HG02798 (cell line): ENCODE data around the gene SLC28A1.

Experiments used
- ATAC-seq: cut with Tn5 transposase; IDR thresholded peaks from one replicate; pipeline ENCODE4 v1.9.1; 2021; ENCODE audit warnings: mild to moderate bottlenecking; ENCODE audit not compliant: unreplicated experiment, poor library complexity

The SLC28A1 gene

DNA sequence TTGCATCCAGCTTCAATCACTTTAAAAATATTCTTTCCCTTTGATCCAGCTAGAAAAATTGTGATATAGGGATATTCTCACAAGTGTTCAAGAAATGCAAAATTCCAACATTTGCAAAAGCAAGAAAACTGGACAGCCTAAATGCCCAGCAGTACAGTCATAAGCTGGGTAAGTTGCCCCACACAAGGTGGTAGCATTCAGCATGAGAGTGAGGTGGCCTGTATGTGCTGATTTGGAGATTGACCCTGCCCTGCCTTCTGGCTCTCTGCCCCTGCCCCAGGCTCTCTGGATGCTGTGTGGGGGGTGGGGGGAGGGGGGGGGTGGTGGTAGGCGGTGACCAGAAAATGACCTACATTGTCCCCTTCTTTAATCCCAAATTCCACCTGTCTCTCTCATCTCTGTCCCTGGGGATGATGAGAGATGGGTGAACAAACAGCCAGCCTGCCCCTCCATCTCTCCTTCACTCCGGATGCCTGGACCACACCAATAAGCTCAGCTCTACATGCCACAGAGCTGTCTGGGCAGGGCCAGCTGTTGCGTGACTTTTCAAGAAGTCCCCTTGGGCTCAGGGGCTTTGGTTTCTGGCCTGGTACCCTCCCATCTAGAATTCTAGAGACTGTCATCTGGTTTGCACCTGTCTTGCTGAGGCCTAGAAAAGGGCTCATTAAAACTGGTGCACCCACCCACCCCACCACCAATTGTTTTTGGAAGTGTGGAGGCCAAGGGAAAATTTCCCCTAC is 42.2 kb downstream of the SLC28A1 start:
- ATAC-seq: no peak

DNA sequence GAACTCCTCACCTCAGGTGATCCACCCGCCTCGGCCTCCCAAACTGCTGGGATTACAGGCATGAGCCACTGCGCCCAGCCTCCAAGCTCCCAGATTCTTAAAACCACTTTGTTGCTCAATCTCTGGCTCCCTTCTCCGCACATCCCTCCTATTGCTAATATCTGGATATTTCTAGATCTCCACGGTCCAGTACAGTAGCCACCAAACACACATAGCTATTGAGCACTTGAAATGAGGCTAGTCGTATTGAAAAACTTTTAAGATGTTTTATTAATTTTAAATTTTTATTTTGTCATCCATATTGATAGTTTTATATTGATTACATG is 44.3 kb downstream of the SLC28A1 start:
- ATAC-seq: no peak

DNA sequence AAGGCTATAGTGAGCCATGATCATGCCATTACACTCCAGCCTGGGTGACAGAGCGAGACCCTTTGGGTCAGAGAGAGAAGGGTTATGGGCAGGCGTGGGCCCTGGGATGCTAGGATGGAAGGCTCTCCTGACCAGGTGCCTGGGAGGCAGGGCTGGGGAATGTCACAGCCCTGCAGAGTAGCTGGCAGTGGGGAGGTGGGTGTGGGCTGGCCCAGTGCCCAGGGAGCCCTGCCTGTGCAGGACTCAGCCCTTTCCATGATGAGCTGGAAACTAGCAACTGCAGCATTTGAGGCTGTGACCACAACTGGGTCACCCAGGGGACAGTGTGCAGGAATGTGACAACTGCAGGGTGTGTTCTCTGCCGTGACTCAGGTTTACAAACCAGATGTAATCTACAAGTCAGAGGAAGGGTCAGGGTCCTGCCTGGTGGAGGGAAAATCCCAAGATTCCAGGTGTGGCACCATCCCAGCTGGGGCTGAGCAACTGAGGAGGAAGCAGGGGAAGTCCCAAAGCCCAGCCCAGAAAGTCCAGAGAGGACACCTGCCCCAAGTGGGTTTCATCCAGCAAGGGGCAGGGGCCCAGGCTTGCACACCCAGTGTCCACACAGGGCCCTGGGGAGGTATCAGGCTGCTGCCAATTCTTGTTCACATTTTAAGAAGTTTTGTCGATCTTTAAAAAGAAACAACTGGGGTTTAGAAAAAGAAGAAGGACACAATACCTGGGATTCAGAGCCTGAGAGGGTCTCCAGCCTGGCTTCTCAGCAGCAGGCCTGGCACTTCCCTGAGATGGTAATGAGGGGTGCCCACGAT is 45.5 kb downstream of the SLC28A1 start:
- no peak for ATAC-seq

DNA sequence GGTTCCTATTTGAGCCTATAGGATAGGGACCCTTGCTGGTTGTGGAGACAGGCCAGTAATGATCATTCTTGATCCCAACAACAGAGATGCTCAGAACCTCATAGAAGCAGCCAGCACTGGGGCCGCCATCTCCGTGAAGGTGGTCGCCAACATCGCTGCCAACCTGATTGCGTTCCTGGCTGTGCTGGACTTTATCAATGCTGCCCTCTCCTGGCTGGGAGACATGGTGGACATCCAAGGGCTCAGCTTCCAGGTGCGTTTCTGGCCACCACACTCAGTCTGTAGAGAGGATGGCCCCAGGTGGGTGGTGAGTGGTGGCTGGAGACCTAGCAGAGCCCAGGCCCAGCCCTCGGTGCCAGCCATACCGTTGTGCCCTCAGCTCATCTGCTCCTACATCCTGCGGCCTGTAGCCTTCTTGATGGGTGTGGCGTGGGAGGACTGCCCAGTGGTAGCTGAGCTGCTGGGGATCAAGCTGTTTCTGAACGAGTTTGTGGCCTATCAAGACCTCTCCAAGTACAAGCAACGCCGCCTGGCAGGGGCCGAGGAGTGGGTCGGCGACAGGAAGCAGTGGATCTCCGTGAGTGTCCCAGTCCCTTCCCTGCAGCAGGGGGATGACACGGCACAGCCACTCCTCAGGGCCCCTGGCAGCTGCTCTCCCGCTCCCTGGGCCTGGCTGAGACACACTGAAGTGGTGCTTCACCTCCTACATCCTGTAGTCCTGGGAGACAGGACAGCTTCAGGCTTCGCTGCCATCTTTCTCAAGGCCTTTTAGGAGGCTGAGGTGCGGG is 50.7 kb downstream of the SLC28A1 start:
- no peak for ATAC-seq

DNA sequence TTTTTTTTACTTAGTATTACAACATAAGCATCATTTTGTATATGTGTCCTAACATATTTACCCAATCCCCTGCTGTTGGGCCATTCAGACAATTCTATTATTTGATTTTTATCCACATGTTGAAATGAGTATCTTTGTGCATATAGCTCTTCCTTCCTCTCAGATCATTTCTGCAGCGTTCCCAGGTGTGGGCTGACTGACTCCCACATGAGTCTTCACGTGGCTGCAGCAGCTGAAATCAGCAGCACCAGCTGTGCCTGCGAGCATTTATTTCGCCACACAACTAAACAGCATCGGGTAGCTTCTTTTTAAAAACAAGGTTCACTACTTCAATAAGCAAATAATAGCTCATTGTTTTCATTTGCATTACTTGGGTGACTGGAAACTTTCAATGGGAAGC is 52.7 kb downstream of the SLC28A1 start:
- ATAC-seq: no peak

DNA sequence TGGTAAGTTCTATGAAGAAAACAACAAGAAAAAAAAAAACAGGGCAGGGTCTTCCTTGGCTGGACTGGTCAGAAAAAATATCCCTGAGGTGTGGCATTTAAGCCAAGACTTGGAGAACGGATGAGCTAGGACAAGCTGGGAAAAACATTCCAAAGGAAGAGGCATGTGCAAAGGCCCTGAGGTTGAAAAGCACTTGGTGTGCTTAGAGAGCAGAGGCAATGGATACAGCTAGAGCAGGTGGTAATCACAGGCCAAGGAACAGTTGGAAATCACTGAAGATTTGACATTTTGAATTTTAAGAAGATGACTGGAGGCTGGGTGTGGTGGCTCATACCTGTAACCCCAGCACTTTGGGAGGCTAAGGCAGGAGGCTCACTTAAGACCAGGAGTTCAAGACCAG is 54.3 kb downstream of the SLC28A1 start:
- no peak for ATAC-seq

DNA sequence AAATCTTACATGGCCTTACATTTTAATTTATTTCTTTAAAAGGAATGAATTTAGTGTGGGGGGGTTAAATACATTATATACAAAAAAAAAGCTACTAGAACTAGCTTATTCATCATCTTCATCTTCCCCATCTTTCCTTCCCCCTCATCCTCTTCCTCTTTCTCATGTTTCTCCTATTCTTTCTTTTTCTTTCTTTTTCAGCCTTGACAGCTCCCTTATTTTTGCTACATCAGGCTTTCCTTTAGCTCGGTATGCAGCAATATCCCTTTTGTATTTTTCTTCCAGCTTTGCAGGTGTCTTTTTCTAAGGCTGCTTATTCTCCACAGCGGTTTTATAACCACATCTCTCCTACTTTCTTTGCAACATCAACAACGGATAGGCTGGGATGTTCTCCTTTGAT is 55.9 kb downstream of the SLC28A1 start:
- ATAC-seq: no peak

DNA sequence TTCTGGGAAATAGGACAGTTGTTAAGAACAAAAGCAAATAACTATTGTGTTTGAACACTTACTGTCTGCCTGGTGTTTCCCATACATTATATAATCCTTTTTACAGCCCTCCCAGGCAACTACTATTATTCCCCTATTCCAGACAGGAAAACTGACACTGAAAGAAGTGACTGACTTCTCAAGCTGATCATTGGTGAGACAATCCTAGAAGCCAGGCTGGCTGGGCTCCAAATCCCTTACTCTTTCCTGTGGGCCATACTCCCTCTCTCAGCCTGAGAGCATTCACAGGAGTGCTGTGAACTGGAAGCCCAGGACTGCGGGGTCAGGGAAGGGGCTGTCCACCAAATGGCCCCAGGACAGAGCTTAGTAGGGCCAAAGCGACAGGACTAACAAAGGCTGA is 58.0 kb downstream of the SLC28A1 start:
- ATAC-seq: no peak

DNA sequence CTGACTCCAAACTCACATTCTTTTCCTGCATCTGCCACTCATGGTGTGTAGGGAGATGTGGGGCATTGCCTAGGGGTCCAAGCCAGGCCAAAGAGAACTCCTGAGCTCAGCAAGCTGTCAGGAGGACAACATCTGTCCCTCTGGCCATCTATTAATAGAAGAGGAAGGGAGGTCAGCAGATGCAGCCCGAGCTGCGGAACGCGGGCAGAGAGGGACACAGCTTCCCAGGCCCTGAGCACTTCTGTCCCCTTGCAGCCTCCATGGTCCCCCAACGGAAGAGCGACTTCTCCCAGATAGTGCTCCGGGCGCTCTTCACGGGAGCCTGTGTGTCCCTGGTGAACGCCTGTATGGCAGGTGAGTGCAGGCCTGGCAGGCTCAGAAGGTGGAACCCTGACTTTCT is 59.8 kb downstream of the SLC28A1 start:
- ATAC-seq: no peak

DNA sequence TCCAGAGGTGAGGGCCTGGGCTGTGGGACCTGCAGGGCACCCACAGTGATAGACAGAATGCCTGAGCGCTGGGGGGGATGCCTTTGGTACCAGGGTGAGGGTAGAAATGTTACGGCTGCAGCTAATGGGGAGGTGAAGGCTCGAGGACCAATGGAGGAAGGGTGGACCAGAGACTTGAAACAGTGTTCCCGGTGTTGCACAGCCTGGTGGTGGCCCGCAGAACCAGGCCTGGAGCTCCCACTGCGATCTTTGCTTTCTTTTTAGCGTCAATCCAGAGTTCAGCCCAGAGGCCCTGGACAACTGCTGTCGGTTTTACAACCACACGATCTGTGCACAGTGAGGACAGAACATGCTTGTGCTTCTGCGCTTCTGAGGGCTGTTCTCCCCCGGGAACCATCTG is 60.4 kb downstream of the SLC28A1 start:
- no peak for ATAC-seq

DNA sequence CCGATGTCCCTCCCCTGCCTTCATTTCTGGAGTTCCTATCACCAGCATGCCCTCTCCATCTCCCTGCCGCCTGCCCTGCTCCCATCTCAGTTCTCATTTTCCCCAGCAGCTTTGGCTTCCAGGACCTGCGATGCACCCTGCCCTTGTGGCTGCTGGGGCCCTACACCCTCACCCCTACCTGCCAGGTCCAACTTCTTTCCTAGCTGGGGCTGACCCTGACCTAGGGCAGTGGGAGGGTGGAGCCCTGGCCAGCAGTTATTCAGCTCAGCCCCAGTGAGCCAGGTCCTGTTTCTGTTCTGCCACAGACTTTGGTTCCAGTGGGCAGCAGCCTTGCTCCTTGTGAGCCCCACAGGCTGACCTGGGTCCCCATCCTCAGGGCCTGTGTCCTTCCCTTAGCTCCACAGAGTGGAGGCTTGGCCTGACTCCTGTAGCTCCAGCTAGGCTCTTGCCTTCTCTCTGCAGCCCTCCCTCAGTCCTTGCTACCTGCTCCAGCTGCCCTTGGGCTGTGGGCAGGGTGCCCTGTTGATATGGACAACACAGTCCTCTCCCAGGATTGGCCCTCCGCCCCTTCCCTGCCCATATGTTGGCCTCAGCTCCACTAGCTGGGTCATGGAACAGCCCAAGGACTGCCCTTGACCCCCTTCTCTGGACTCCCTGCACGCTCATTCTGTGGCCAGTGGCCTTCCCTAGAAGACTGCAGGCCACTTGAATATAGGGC is 62.5 kb downstream of the SLC28A1 start:
- ATAC-seq: no peak

DNA sequence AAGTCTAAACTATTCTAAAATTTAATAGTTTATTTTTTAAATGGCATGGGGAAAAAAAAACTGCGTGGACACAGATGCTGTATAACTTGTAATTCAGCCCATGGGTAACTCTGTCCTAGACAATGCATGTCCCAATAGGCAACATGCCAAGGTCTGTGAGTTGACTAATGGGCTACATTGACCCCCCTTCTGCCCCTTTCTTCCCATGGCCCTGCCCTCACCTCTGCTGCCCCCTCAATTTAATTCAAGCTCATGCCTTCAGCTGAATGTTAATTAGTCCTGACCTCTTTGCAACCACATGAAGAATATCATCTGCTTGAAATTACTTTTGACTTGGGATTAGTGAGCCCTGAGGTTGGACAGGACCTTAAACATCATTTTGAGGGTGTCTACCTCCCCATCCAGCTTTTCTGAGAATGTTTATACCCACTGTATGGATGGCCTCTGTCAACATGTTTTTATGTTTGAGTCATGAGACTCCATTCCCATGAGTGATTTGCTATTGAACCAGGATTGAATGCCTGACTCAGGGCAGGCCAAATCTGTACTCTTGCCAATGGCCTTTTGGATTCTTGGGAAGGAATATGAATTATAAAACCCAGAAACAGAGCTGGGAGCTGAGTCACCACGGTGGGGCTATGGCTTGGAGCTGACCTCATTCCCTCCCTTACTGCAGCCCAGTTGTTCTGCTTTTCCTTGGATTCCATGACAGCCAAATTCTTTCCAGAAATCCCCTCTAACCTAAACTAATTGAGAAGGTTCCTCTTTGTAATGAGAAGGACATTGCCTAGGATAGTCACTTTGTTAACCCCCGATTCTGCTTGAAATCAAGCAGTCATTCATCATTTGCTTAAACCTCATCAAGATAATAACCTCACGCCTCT is 63.7 kb downstream of the SLC28A1 start:
- no peak for ATAC-seq

DNA sequence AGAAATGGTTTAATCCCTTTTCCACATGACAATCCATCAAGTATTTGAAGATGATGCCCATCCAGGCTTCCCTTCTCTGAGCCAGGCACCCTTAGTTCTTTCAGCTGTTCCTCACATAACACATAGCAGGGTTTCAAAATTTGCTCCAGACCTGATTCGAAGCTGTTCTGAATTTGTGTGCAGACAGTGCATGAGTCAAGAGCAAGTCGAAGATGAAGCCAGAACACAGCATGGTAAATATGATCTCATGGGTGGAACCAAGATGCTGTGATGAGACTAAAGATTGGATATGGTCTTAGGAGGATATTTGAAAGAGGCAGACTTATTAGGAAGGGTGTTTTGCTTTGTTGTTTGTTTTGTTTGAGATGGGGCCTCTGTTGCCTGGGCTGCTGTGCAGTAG is 64.6 kb downstream of the SLC28A1 start:
- ATAC-seq: no peak

DNA sequence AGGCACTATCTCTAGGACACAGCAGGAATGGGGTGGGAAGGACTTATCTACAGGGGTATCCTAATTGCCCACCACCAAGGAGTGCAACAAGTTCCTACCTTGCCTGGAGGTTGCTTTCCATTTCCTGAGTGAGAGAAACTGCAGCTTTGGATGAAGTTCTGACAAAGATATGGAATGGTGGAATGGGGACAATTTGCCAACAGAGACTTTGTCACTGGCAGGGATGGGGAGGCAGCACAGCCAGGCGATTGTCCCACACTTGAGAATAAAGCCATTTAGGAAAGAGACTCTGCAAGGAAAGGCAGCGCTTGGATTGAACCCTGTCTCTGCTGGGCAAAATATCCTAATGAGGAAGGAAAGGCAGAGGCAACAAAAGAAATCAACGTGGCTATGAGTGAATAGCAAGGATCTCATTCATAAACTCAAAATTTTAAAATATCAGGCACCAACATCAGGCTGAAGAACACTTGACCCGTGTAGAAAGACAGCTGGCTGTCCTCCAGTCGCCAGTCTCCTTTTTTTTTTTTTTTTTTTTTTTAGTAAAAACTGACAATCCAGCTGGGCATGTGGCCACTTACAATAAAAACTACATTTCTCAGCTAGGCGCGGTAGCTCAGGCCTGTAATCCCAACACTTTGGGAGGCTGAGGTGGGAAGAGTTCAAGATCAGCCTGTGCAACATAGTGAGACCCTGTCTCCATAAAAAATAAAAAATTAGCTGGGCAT is 65.5 kb downstream of the SLC28A1 start:
- no peak for ATAC-seq

DNA sequence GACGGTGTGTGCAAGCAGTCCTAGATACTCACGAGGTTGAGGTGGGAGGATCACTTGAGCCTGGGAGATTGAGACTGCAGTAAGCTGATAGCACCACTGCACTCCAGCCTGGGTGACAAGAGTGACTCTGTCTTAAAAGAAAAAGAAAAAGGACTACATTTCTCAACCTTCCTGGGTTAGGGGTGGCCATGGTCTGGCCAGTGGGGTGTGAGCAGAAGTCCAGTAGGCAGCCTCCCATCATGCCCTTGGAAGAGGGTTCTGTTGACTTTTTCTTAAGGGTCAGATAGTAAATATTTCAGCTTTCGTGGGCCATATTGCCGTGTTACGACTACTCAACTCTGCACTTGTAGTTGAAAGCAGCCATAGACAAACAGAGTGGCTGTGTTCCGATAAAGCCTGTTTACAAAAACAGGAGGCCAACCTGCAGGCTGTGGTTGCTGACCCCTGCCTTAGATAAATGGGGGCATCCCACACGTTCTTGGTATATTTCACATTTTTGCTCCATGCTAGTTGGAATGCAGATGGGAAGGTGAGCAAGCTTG is 66.2 kb downstream of the SLC28A1 start:
- no peak for ATAC-seq

DNA sequence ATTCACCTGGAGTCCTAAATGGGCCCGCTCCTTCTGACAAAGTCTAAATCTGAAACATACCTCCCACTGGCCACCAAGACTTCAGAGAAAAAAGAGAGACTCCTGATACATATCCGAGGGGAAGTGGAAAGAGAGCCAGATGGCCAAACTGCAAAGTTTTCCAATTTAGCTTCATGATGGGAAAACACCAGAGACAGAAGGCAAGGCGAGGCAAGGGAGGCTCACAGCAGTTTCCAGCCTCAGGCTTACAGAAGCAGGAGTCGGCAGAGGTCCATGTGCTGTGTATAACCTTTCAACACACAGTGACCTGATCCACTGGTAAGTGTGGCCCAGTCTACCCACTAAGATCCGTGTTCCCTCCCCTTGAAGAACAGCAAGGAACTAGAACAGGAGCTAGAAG is 67.3 kb downstream of the SLC28A1 start:
- ATAC-seq: no peak

DNA sequence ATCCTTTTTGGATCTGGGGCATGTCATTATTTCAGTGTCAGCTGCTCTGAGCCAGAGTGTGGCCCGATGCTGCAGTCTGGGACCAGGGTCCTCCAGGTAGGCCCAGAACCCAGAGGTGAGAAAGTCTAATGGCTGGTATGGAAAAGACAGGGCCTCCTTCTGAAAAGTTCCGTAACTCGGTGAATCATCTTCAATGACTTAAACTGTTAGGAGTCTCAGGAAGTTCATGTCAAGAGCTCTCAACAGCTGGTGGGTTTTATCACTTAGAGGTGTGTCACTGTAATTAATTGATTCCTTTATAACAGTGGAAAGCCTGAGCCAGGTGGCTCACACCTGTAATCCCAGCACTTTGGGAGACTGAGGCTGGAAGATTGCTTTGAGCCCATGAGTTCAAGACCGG is 68.7 kb downstream of the SLC28A1 start:
- ATAC-seq: no peak

DNA sequence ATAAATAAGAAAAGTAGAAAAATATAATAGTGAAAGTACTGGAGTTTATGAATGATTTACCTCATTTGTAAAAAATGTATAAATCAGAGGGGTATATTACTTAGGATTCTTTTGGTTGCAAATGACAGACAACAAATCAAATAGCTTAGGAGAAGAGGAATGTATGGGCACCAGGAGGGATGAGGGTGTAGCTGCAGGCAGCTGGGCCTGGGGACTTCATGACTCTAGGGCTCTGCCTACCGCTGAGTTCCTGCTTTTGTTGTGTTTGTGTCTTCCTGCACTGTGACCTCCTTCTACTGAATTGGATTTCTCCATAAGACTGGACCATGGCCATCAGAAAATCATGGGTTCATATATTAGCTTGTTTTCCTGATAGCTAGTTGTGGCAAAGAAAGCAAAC is 69.3 kb downstream of the SLC28A1 start:
- no peak for ATAC-seq
